Ovary (tissue), 9 donors: ENCODE measurements around the gene BLOC1S6. TPM values are rescaled to one million over a fixed set of nuclear protein-coding genes. Genes with fewer than 3 reads are reported as not detected.

Experiments
- DNase-seq, 5 donors: peaks; one replicate each; pipeline ENCODE4 v3.0.0-alpha.2; 2019 to 2020
- H3K27ac ChIP-seq, 2 donors: fragments of 200-600 bp; one replicate each; pipeline versions ENCODE4 v1.5.1 to v1.8.0; 2019 to 2022
- H3K27me3 ChIP-seq: fragments of 200-600 bp; one replicate; pipeline ENCODE4 v1.8.0; 2022
- H3K36me3 ChIP-seq: fragments of 200-600 bp; sonication (generic); one replicate; pipeline ENCODE4 v1.5.1; 2019
- H3K4me1 ChIP-seq: one replicate; pipeline ENCODE4 v1.8.1; 2013; ENCODE audit warnings: mild to moderate bottlenecking, moderate library complexity; ENCODE audit not compliant: insufficient read depth
- H3K4me3 ChIP-seq: fragments of 200-600 bp; sonication (generic); one replicate; pipeline ENCODE4 v1.5.1; 2017
- H3K9me3 ChIP-seq, 2 donors: fragments of 200-600 bp in 1 of 2; sonication (generic) in 1 of 2; one replicate each; pipeline versions ENCODE4 v1.5.1 to v1.8.1; 2013 to 2019; ENCODE audit warnings: mild to moderate bottlenecking in 1 of 2, moderate library complexity in 1 of 2
- EP300 ChIP-seq: sonication (generic); formaldehyde crosslinking; IDR thresholded peaks from one replicate; pipeline ENCODE4 v1.6.1; 2017; ENCODE audit warnings: antibody characterized with exemption
- POLR2A ChIP-seq: fragments of 450-650 bp; IDR thresholded peaks from one replicate; pipeline ENCODE4 v1.6.1; 2017; ENCODE audit warnings: antibody characterized with exemption, mild to moderate bottlenecking, moderate library complexity
- WGBS, 3 donors: extraction: QIAGEN DNeasy Blood & Tissue Kit in 1 of 3; methylation state at CpG; one replicate each; pipeline versions ENCODE4 v1.1.5 to v1.1.7; 2013 to 2017; 5-methylcytosine and 5-hydroxymethylcytosine counted together
- intact Hi-C, 4 donors: fragments of 100-400 bp; cut with DNase I; formaldehyde crosslinking; loops; one replicate each; pipeline versions ENCODE4 v1.11.0 to v1.15.1; 2022 to 2023
- polyA plus RNA-seq, 2 donors: library from polyadenylated mRNA; stranded (reverse); fragments of 200-250 nt in 1 of 2; fragments of 350-450 nt in 1 of 2; fragmentation: Illumina TruSeq in 1 of 2; extraction: RNeasy Lipid Tissue Mini Kit (QIAGEN cat#74804) in 1 of 2; gene quantifications; one replicate each; pipeline ENCODE4 v1.2.3, GENCODE V29; 2013 to 2014
- small RNA-seq: library from RNA; depleted of rRNA; stranded (forward); fragments of <200 nt; gene quantifications from one replicate; pipeline ENCODE3, GENCODE V24; 2016
- total RNA-seq, 7 donors: library from RNA; depleted of rRNA in 2 of 7; stranded (reverse); fragments of >200 nt in 2 of 7; fragmentation: NEBNext Ultra II Directional in 3 of 7; extraction: Animal tissue kit (Norgen Biotek cat#: 25700) in 3 of 7; gene quantifications; one replicate each; pipeline versions ENCODE4 v1.1.0 to v1.2.4, GENCODE V29; 2016 to 2023
- TF ChIP-seq, protein P1 (sequence below), 3 donors: fragments of 450-650 bp in 2 of 3; fragments of 200-600 bp in 1 of 3; IDR thresholded peaks; one replicate each; pipeline versions ENCODE4 v1.5.1 to v1.8.0; 2016 to 2022; ENCODE audit warnings: antibody characterized with exemption in 3 of 3, mild to moderate bottlenecking in 1 of 3
- donor health status: DM: no; HTN: no; CAD: no; lungs with moderate emphysema.
- donor health status: DM: no; HTN: no; CAD: no.
- donor health status: Bipolar disorder and iron deficiency.
- donor health status: DM: yes; HTN: yes; CAD: no.
- donor health status: DM: no; HTN: no; CAD: no.
- donor health status: DM: yes; HTN: yes; CAD: no.

BLOC1S6 gene
- total and polyA plus RNA-seq, 9 donors, result 28.8 to 58.3 (median 46.1) TPM

- H3K27me3 ChIP-seq, result no peaks in the 10 kb centered on the region
- peaks cover 2% of the 10 kb centered on the region for H3K4me1 ChIP-seq
- no peak overlapping the region for H3K4me3 ChIP-seq
- DNase-seq, result no peak
- TF ChIP-seq EP300 (no peak), POLR2A (no peak)
- TF ChIP-seq, protein P1, sequence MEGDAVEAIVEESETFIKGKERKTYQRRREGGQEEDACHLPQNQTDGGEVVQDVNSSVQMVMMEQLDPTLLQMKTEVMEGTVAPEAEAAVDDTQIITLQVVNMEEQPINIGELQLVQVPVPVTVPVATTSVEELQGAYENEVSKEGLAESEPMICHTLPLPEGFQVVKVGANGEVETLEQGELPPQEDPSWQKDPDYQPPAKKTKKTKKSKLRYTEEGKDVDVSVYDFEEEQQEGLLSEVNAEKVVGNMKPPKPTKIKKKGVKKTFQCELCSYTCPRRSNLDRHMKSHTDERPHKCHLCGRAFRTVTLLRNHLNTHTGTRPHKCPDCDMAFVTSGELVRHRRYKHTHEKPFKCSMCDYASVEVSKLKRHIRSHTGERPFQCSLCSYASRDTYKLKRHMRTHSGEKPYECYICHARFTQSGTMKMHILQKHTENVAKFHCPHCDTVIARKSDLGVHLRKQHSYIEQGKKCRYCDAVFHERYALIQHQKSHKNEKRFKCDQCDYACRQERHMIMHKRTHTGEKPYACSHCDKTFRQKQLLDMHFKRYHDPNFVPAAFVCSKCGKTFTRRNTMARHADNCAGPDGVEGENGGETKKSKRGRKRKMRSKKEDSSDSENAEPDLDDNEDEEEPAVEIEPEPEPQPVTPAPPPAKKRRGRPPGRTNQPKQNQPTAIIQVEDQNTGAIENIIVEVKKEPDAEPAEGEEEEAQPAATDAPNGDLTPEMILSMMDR (IDR thresholded peaks at IDR 0.05), result no peak
- no peak overlapping the region for H3K27ac ChIP-seq
- H3K9me3 ChIP-seq, result no peaks in the 10 kb centered on the region
- H3K36me3 ChIP-seq, result no peaks in the 10 kb centered on the region
- 75 to 81% (median 78%) methylated on average over 8 of the region's 8 CpGs for WGBS, 3 donors
- intact Hi-C loops, result no loop called here
Measured at GRCh38 chr15:45657764-45658545, 70.8 kb downstream of the BLOC1S6 start.

Small RNA genes within 50 kb of the gene (small RNA-seq; reads per million reads assigned to genes)
- gene DPPA5P2 (not detected), gene RF00019 (not detected)

Other genes with a start within 250 kb of the BLOC1S6 start
- gene GATM, start 208.8 kb upstream of the BLOC1S6 start, total RNA-seq, result 100 to 1,000 TPM in 6 of 7 donors, 10 to 100 TPM in 1; 43.6 to 218 (median 160) TPM
- gene GATM, start 208.8 kb upstream of the BLOC1S6 start, polyA plus RNA-seq, result 100 to 1,000 TPM; 104 to 116 TPM
- gene SLC30A4, start 64.6 kb upstream of the BLOC1S6 start, total RNA-seq, result 10 to 100 TPM in 2 of 7 donors, 1 to 10 TPM in 5; 4.2 to 10.9 (median 8.8) TPM
- gene SLC30A4, start 64.6 kb upstream of the BLOC1S6 start, polyA plus RNA-seq, result 1 to 10 TPM; 2.5 to 5.5 TPM
- 10 to 100 TPM in 5 of 7 donors, 1 to 10 TPM in 2; 5.5 to 28.1 (median 11.3) TPM for gene SQOR, start 47.6 kb downstream of the BLOC1S6 start, total RNA-seq
- gene SQOR, start 47.6 kb downstream of the BLOC1S6 start, polyA plus RNA-seq, result 10 to 100 TPM; 11.8 to 35.1 TPM